ENCODE results near the gene PAM. TPM values are rescaled to one million over a fixed set of nuclear protein-coding genes. Genes with fewer than 3 reads are reported as not detected.
"Not testable (repeated sequence)": the region's sequence is repeated elsewhere in the genome, so short reads cannot be mapped to it uniquely, and the experiment has no call there.

The PAM gene
- total RNA-seq, 1 donor from 2014 or later, result 264 TPM

DNA sequence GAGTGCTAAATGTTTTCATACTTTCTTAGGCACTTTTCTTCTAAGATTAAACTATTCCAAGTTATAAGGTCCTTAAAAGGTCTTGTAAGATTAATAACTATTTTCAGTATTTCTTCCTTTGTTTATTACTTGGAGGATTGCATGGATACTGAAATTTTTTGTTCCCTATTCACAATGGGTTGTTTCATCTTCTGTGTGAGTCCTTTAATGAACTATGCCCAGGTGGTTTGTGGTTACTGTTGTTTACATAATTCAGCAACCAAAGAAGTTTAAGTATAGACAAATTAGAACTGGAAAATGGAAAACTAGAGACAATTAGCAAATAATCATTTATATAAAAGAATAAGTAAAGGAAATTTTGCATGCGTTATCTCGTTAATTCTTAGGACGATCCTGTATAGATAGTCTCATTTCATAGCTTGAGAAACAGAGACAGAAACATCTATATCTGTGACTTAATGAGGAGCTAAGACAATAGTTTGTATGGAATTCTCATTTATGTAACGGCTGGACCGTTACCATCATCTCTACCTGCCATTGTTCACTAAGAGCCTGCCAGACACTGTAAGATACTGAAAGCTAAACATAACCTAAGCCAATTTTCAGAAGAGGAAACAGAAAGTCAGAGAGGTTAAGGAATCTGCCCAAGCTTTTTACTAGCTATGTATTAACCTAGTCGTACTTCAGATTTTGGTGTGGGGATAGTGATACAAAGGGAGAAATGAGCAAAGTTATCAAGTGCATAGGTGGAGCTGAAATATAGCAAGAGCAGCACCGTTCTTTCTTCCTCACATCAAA is 148.2 kb downstream of the PAM start:
- DNase-seq, result peak; percentile 19

DNA sequence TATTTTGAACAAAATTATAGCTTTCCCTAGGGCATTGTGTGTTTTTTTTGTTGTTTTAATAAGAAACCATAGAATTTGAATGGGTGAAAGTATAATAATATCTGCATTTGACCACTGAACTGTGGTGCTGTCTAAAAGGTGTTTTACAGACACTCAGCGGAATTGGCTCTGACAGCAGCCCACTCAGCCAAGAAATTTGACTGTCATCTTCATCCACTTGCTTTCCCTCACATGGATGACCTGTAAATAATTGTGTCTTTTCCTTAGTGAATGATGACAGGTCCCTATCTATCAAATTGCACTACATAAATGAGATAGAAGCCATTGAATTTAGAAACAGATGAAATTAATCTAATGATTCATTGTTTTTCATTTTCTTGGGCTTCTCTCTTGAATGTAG is 150.0 kb downstream of the PAM start:
- DNase-seq, result no peak

DNA sequence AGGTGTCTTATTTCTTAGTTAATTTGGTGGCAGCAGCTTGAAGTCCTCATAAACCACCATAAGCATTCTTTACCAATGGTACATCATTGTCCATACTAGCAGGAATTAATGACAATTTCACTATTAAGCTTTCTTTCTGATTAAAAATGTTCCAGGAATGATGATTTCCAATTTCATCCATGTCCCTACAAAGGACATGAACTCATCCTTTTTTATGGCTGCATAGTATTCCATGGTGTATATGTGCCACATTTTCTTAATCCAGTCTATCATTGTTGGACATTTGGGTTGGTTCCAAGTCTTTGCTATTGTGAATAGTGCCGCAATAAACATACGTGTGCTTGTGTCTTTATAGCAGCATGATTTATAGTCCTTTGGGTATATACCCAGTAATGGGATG is 152.0 kb downstream of the PAM start:
- DNase-seq, result not testable (repeated sequence)

DNA sequence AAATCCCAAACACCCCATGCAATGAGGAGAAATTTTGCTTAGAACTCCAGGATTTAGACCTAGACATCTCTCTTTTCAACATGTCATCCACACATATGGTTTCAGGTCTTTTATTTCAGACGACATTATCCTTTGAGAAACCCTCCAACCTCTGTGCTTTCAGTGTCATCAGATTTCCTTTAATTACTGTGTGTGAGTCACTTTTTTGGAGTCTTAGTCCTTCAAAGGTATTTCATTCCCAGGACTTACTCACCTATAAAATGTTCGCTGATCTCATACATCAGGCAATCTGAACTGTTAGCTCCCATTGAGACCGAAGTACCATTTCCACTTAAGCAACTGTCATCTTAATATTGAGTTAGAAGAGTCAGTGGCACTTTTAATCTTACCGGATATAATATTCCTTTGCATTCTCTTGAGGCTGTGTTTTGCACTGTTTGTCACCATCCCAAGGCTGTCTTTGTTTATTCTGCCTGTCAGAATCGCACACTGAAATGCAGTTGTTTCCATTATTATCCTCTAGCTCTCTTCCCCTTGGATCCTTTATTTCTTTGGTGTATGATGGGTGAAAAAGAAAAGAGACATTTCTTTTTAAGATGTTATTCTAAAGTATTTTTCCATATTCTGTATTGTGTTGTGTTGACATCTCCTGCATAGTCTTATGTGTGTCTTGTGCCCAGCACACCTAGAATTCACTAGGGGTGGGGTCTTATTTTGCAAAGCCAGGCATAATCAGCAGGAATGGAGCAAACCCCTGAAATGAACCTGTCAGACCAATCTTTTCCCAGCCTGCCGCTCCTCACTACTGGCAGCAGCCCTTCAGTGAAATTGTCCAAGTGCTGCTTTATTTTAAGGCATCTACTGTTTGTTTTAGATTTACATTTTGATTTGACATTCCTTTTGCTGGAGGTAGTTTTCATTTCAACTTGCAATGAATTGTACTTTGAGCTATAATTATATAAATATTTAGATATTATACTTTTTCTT is 155.4 kb downstream of the PAM start:
- DNase-seq, result peak; percentile 51

DNA sequence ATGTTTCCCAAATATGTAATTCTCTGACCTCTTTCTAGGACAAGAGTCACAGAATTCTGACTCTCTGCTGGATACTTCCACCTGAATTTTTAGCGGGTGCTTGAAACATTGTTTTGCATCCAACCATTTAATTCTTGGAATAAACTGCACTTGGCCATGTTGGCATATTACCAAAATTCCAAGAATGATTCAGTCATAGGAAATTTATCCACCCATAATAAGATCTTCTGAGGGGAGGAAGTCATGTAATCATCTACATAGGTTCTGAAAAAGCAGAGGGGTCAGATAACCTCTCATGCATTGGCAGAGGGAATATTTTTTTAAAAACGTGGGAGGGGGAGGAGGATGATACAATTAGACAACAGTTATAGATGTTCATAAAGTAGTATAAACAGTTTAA is 156.9 kb downstream of the PAM start:
- peak; percentile 89 for DNase-seq

DNA sequence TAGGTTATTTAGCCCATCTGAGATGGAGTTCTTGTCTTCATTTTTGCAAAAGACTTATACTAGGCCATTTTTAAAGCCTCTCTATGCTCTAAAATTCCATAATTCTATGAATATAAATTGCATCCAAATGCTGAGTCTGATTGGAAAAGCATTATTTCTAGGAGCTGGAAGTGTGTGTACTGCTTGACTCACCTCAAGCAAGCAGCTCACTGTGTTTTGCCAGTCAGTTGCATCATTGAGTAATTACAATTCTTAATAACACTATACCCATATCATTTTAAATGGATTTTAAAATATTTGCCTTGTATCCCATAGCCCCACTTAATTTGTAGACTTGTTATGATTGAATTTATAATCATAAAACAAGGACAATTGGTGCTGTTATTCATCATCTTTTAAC is 161.0 kb downstream of the PAM start:
- DNase-seq, result no peak

DNA sequence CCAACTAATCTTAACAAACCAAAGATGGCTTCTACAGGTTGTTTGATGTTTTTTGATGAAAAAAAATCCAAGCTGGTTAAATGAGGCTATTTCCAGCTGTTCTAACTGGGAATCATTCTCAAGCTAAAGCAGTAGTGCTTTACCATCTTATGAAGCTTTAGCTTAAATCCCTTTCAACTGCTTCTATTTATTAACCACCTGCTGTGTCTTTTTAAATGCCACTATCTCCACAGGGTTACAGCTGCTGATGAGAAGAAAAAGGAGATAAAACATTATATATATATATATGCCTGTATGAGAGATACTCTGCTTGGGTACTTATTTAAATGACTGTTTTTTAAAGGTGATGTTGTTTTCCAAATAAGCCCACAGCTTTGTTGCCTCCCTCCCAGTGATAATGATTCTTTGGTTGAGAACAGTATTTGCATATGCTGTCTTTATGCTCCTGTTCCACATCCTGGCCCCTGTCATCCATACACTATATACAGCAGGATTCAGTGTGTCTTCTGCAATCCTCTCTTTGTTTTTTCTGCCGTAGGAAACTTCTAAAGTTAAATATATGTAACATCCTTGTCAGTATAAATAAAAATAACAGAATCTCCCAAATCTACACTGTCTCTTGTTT is 164.0 kb downstream of the PAM start:
- no peak for DNase-seq

DNA sequence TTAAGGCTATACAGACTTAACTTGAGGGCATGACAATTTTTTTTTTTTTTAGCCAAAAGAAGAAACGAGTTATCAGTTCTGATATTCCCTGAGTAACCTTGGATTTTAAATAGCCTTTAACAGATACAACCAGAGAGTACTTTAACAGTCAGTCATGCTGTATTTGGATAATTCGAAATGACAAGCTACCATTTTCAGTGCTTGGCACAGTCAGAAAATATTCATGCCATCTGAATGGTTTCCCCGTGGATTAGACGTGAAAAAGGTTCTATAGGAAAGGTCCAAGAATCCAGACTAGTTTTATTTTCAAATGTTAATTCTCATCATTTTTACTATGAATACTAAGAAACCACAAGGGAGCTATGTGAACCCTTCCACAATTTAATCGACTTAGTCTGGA is 165.7 kb downstream of the PAM start:
- DNase-seq, result no peak

DNA sequence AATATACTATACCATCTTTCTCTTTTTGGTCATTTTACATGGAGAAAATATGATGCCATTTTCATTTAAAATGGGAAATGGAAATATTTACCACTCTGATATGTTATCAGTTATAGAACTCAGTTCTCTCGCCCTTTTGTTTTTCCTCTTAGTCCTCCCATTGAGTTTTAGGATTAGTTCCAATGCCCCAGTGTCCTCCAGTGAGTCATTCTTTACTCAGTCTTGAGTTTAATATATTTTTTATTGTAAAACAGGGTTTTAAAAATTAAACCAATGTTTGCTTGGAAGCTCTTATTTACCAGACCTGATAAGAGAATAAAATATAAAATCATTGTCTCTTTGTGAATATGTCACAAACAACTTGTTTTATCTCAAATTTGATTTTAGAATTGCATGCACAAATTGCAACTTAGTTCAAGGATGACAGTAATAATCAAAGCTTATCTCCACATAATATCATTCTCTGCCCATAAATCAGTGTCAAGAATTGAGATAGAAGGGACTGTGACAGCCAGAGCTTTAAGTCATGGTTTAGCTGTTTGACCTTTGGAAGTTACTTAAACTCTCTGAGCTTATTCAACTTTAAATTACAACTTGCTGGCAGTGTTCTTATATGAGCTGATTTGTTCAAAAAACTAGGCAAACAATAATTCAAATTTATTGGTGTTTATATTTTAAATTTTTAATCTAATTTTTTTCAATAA is 166.4 kb downstream of the PAM start:
- no peak for DNase-seq

DNA sequence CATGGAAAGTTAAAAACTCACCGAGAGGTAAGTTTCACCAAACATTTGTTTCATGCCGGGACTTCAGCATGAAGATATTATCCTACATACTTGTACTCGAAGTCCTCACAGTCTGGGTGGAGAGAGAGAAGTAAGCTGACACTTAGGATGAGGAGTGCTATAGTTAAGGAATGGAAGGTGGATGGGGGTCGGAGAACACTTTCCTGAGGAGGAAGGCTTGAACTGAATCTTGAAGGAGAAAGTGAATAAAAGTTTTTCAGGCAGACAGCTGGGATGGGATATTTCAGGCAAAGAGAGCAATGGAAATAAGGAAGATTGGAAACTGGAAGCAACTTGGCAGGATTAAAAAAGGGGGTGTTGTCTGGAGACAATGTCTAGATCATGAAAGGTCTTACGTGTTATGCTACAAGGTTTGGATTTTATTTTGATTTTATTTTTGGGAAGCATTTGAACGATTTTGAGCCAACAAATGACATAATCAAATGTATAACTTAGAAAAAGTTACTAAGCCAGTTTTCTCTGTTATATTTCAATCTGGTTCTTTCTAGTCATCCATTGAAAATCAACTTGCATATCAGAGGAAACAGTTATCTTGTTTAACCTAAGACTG is 167.1 kb downstream of the PAM start:
- no peak for DNase-seq

DNA sequence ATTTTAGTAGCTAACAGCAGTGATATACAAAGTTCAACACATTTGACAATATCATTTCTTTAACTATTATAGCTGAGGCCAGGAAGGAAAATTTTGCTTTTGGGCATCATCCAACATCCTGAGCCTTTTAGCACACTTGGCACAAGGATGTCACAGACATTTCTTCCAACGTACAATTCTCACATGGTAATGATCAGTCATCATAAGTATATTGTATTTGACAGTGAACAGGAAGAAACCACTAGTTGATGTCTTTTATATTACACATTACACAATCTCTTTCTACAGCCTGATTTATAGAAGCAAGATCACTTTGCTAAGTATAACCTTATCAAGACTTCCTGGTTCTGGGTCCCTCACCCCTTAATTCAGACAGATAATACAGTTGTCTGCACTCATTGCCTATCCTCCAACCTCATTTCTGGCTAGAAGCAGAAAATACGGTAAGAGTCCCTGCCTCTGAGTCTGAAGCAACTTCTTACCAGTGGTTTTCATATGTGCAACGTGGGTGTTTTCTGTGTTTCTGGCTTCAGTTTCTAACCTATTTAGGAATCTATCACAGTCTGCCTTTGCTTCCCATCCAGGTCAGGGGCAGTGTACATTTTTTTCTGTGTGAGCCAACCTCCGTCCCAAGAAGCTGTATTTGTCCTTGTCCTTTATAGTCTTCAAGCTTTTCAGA is 167.8 kb downstream of the PAM start:
- peak; percentile 67 for DNase-seq

DNA sequence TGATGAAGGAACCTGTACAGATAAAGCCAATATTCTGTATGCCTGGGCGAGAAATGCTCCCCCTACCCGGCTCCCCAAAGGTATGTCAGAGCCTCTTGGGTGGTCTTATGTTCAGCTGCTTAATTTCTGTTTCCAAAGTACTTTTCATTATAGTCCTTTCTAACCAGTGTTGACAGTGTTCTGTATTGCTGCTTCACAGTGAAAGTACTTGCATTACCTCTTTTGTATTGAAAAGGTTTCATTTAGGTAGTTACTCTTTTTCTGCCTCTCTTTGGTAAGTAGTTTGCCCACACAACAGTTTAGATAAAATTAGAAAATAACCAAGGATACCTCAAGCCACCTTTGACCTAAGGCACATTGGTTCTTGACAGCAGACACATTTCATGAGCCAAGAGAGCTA is 169.9 kb downstream of the PAM start:
- DNase-seq, result no peak

DNA sequence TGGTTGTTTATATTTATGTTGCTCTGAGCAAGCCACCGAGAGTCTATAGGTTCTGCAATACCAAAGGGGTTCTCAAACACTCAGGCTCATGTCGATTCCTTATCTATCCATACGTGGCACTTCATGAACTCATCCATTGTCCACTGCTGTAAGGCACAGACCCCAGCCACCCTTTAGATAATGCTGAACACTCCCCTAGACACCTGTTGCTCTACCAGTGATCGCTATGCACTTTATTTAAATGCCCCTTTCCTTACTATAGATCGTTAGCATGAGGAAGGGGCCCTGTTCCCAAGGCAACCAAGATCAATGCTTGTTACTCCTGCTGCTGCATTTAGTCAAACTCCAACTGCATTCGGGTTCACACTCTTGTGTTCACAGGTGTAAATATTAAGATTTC is 171.9 kb downstream of the PAM start:
- DNase-seq, result no peak

DNA sequence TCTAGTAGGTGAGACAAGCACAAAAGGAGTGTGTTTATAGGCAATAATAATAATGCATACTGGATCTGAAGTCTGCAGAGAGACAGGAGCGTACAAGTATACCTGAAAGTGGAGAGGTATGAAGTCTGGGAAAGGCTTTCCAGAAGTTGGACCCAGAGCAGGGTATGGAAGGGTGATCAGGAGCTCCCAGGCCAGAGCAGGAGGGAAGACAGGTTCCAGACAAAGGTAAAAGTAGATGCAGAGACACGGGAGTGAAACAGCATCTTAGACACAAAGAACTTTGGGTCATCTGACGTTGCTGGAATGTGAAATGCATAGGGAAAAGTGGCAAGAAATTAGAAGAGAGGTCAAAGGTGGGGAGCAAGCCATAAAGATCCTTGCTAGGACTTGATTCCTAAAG is 175.1 kb downstream of the PAM start:
- DNase-seq, result no peak

DNA sequence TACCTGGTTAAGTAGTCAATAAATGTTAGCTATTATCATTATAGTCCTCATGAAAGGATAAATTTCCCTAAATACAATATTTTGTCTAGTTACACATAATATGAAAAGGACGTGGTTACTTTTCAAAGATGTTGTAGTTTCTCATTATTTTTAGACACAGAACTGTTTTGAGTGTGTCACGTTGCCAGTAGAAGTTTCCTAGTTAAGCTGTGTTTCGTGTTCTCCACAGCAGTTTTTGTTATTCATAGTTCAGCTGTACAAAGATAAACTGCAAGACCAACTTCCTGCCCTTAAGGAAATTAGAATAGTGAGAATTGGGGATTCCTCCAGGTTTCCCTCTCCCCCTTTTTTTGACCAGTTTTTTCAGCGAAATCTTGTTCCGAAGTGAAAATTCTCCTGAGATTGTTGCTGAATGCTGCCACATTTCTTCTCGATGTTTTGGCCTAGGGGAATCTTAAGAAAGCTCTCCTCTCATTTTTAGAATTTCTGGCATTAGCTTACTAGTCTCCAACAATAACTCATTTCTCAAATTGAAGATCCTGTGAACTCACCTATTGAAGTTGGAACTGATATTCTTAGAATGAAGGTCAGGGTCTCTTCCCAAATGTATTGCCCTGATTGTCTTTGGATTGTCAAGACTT is 176.1 kb downstream of the PAM start:
- no peak for DNase-seq

DNA sequence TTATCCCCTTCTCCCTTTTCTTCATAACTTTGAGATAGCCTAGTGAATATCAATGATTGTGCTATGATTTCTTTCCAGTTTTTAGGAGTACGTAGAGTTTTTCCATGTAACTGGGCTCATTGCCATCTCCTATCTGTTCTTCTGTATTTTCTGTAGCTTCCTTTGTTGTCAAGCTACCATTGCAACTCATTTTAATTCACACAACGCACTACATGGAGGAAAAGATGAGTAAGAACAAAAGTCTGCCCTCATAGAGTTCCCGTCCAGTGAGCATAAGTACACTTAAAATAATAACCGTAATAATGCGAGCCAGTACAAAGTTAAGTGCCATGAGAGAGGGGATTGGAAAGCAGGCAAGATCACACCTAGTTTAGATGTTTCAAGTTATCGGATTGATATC is 177.7 kb downstream of the PAM start:
- DNase-seq, result peak; percentile 30

DNA sequence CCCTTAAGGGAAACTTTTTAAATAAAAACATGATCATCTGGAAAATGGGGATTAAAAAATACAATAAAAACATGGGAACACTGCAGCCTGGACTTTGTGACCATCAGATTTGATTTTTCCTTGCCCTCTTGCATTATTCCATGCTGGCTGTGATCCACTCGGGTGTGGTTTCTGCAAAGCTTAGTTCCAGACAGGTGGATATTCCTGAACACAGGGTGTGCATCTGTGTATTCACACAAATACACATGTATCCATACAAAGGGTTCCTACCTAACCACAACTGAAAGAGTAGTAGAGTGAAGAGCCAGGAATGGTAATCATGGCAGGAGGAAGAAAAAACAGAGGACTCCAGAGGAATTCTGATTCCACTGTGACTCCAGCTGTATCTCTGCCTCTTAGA is 178.2 kb downstream of the PAM start:
- DNase-seq, result no peak

DNA sequence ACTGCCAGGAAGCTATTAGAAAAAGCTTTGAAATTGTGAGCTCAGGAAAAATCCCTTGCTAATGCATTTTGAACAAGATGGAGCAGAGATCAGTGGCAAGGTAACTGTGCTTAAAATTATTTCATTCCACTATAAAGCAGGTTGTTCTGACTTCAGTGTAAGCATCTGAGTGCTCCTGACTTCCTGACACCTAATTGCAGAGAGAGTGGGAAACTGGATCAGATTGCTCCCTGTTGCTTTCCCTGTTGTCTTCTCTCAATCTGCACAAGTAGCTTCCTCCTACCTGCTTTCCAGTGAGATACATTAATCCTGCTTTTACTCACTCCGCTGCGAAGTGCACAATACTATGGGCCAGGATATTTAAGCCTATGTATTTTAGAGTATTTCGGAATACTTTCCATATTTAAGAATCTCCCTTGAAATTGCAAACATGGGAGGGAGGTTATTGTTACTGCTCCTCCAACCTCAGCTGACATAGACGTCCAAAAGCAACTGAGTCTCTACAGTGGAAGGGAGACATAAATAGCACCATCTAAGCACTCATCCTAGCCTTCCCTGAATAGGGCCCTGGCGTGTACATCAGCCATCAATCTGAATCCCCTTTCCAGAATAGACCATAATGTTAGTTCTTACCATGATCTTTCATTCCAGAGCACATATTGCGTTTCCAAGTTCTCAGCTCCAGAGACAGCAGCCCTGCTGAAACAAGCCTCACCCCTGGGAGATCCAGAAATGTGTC is 178.8 kb downstream of the PAM start:
- no peak for DNase-seq

DNA sequence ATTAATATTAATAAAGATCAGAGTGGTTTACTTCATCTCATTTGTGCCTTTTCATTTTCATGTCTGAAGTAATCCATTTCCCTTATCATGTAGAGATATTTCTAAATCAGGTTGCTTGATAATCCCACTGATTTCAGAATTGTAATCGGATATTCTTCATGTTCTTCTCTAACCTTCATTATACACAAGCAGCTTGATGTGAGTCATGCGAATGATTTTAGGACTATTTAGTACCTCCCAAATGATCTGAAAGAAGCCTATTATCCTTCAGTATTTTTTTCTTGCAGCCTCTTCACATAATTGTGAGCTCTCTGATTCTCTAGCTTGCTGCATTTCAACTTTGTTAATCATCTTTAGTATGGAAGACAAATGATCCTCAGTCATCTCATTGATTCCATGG is 182.8 kb downstream of the PAM start:
- no peak for DNase-seq

DNA sequence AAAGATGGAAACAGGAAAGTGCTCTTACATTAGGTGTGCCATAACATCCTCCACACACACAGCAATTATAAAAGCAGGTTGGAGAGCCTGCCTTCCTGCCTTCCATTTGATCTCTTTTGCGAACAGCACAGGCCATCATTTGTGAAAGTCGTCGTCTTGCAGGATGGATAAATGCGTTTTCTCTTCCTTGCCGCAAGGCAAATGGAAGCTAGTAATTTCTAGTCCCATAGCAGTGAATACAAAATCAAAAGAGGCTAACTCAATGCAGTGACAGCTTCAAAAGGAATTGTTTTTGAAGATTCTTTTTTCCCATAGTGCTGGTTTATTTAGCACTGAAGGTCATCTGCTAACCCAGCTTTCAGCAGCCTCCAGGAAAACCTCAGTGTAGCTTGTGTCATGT is 186.0 kb downstream of the PAM start:
- DNase-seq, result no peak

Measured in dermis blood vessel endothelial cell (primary cell).